HG02798 (cell line): Measurements from ENCODE around the gene IGF1R.

Experiments used
- ATAC-seq: cut with Tn5 transposase; IDR thresholded peaks from one replicate; pipeline ENCODE4 v1.9.1; 2021; ENCODE audit warnings: mild to moderate bottlenecking; ENCODE audit not compliant: unreplicated experiment, poor library complexity

IGF1R gene

GRCh38 chr15:98806275-98806895 is 158.0 kb downstream of the IGF1R start:
- ATAC-seq = no peak

- ATAC-seq = no peak
Observed at GRCh38 chr15:98807262-98807661, 158.9 kb downstream of the IGF1R start.

GRCh38 chr15:98809273-98809672 is 160.9 kb downstream of the IGF1R start:
- no peak for ATAC-seq

GRCh38 chr15:98812716-98813446 is 164.5 kb downstream of the IGF1R start:
- no peak for ATAC-seq

- ATAC-seq = no peak
Observed at GRCh38 chr15:98813951-98814350, 165.6 kb downstream of the IGF1R start.

- no peak for ATAC-seq
Observed at GRCh38 chr15:98815207-98815606, 166.9 kb downstream of the IGF1R start.

- ATAC-seq = no peak
Observed at GRCh38 chr15:98817745-98818144, 169.4 kb downstream of the IGF1R start.

GRCh38 chr15:98823012-98823458 is 174.7 kb downstream of the IGF1R start:
- ATAC-seq = no peak

- ATAC-seq = no peak
Observed at GRCh38 chr15:98823616-98824015, 175.3 kb downstream of the IGF1R start.

GRCh38 chr15:98824595-98824994 is 176.3 kb downstream of the IGF1R start:
- ATAC-seq = no peak

GRCh38 chr15:98826658-98827057 is 178.3 kb downstream of the IGF1R start:
- ATAC-seq = no peak

GRCh38 chr15:98827217-98827616 is 178.9 kb downstream of the IGF1R start:
- no peak for ATAC-seq

- no peak for ATAC-seq
Observed at GRCh38 chr15:98830034-98830634, 181.8 kb downstream of the IGF1R start.

- no peak for ATAC-seq
Observed at GRCh38 chr15:98834976-98835375, 186.6 kb downstream of the IGF1R start.

- ATAC-seq = no peak
Observed at GRCh38 chr15:98835876-98836275, 187.5 kb downstream of the IGF1R start.

GRCh38 chr15:98838387-98839259 is 190.3 kb downstream of the IGF1R start:
- ATAC-seq = no peak

GRCh38 chr15:98840053-98840452 is 191.7 kb downstream of the IGF1R start:
- ATAC-seq = no peak

- no peak for ATAC-seq
Observed at GRCh38 chr15:98841419-98841970, 193.2 kb downstream of the IGF1R start.

GRCh38 chr15:98842192-98842972 is 194.0 kb downstream of the IGF1R start:
- ATAC-seq = no peak

GRCh38 chr15:98842973-98843285 is 194.6 kb downstream of the IGF1R start:
- ATAC-seq = no peak
